HK-2 (cell line): ENCODE data around the gene ITPK1.

Source experiments
- DNase-seq: peaks from one replicate; pipeline ENCODE4 v3.0.0-alpha.2; 2018; ENCODE audit not compliant: unreplicated experiment

ITPK1 gene

GRCh38 chr14:92970271-92970670, 145.5 kb downstream of the ITPK1 start:
- DNase-seq = no peak

GRCh38 chr14:92969871-92970270, 145.9 kb downstream of the ITPK1 start:
- DNase-seq = no peak

DNA sequence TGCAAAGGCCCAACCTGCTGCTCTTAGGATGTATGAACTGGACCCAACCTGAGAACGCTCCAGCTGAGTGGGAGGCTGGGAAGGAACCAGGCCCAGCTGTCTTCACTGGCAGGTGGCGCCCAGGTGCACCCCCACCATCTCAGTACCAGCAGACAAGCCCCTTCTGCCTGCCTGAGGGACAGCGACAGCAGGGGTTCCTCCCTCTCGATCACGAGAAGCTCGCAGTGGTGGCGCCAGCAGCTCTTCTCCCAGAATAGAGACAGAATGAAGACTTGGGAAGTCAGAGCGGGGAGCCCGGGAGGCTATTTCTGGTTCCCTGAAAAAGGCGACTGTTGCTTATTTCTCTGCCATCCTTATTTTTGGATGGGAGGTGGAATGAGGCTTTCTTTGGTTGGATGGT, 146.3 kb downstream of the ITPK1 start:
- no peak for DNase-seq

GRCh38 chr14:92968291-92969020, 147.3 kb downstream of the ITPK1 start:
- no peak for DNase-seq

DNA sequence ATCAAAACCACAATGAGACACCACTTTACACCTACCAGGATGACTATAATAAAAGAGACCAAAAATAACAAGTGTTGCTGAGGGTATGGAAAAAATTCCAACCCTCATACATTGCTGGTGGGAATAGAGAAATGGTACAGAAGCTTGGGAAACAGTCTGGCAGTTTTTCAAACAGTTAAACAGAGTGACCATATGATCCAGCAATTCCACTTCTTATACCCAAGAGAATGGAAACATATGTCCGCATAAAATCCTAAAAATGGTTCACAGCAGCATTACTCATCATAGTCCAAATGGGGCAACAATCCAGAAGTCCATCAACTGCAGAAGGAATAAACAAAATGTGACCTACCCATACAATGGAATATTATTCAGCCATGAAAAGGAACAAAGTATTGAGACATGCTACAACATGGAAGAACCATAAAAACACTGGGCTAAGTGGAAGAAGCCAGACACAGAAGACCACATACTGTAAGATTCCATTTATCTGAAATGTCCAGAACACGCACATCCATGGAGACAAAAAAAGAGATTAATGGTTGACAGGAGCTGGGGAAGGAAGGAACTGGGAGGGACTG, 148.3 kb downstream of the ITPK1 start:
- DNase-seq = no peak

GRCh38 chr14:92965281-92965680, 150.4 kb downstream of the ITPK1 start:
- no peak for DNase-seq

DNA sequence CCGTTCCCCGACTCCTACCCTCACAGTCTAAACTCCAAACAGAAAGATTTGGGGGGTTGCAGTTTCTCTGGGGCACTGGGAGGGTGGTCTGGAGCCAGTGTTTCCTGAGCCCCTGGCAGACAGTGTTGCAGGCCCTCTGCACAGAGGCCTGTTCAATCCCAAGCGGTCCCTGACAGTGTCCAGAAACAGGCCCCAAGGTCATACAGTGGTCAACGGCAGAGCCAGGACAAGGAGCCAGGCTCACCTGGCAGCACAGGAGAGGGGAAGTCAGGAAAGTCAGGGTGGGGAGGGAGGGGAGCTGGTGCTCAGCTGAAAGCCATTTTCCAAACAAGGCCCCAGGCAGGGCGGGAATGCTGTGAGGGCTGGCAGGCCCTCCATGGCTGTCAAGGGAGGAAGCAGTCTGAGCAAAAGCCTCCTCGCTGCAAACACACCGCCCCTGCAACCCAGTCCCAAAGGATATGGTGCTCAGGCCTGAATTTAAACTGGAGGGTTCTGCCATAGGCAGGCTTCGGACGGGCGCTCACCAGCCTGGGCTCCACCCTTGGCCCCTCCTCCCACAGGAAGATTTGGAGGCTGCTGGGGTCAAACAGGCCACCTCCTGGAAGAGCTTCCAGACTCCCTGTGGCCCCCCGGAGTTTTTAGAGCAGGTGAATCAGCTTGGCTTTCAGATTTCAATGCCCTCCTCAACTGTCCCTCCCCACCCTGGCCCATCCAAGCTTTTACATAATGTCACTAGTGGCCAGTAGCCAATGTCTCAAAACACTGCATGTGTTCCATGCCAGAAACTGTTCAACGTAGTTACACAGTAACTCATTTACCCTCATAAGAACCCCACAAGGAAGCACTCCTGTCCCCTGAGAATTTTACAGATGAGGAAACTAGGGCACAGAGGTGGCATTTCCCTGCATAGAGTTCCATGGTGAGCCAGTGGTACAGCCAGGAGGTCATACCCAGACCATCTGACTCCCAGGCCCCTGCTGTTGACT, 151.3 kb downstream of the ITPK1 start:
- DNase-seq = no peak

DNA sequence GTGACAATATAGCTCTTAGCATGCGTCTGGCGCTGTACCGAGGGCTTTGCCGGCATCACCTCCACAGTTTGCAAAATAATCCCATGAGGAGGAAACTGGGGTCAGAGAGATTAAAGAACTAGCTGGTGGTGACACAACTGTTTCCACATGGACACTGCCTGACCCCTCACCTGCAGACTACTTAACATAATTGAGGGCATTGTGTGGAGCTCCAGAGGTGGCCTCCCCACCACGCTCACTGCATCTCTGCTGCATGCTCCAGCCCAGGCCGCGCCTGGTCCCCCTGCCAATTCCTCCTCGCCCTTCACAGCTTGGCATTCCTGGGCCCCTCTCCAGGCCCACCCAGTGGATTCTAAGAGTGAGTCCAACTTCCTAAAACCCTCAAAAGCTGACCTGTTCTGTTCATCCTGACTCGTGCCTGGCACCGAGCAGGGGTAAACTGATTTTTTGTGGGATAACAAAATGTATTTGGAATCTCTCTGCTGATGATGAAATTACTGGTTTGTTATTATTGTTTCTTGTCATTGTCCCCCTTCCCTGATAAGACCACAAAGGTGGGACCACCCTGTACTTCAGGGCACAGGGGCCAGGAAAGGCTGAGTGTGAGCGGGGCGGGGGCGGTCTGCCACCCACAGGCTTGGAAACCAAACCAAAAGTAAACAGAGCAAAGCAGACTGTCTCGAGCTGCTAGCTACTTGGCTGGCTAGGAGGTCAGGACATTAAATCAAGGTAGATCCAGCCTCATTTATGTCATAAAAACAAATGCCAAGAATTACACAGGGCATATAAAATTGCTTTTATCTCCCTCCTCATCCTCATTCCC, 152.2 kb downstream of the ITPK1 start:
- no peak for DNase-seq

DNA sequence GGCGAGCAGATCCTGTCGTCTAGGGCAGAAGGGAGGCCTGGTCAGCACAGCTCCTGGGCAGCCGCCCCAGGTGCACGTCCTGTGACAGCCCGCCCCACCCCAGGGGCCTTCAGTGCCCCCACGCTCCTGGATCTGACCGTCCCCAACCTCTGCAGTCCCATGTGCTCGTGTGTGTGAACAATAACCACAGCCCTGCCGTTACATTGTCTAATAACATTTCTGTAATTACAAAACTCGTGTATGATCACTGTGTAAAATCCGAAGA, 153.0 kb downstream of the ITPK1 start:
- no peak for DNase-seq

GRCh38 chr14:92962031-92962830, 153.5 kb downstream of the ITPK1 start:
- DNase-seq = no peak

- no peak for DNase-seq
Observed at GRCh38 chr14:92961567-92961855, 154.2 kb downstream of the ITPK1 start.

DNA sequence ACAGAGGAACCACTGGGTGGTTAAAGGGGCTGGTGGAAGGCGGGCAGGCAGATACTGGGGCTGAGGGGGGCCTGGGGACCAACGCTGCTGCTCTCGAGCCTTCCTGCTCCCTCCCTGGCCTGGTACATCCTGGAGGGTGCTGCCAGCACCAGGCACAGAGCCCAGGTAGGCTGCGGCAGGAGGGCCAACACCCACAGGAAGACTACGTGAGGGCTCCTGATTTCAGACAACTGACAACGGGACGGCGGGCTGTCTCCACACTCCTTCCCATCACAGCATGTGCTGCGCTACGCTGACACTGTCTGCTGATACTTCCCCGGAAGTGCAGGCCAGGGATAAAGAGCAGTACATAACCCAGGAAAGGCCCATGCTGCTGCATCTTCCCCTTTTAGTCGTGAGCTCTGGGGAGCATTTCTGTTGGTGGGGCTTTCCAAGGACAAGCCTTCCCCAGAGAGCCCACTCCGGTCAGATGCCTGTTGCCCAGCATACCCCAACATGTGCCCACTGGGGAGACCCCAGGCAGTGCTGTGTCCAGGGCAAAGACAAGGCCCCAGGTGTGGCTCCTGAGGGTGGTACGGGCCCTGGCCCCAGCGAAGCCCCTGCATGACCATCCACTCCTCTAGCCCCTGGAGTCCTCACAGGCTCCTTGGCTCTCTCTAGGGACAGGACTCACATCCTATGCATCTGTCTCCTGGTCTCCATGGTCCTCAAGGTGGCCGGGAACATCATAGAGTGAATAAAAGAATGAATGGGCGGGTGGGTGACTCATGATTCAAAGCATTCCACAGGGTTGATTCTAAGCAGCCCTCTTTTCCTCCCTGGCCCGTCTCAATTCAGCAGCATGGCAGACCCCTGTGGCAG, 154.8 kb downstream of the ITPK1 start:
- no peak for DNase-seq

DNA sequence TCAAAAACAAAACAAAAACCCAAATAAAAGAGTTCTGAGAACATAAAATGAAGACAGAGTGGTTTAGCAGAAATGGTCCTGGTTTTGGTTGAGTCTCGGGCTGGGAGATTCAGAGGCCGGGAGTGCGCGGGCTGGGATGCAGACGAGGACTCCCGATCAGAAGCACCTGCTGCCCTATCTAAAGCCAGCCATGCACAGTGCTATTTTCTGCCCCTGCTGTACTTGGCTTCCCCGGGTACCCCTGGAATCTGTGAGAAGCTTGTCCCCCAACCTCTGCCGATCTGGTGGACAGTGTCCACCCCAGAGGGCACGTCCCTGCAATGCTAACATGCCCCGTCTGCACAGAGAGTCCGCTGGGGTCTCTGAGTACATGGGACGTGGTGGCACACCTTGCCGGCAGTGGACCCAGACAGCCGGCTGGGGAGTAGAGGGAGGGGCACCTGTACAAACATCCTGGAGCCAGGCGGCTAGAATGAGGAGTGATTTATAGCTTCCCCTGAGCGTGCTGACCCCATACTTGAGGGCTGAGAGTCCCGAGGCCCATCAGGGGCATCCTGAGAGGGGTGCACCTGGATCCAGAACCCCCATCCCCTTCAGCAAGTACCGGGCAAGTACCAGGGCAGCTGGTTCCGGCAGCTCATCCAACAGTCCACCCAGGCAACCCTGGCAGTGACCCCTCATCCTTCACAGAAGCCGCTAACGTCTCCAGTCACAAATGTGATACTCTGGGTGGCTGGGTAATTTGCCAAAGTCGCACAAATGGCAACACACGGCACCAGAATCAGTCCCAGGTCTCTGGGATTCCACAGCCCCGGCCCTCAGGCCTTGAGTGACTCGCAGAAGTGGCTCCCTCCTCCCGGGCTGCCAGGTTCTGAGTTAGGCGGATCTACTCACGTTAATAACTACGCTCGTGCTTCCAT, 155.7 kb downstream of the ITPK1 start:
- no peak for DNase-seq

- no peak for DNase-seq
Observed at GRCh38 chr14:92959189-92959531, 156.6 kb downstream of the ITPK1 start.

GRCh38 chr14:92958373-92959188, 157.1 kb downstream of the ITPK1 start:
- DNase-seq = no peak

GRCh38 chr14:92956961-92957360, 158.8 kb downstream of the ITPK1 start:
- no peak for DNase-seq

DNA sequence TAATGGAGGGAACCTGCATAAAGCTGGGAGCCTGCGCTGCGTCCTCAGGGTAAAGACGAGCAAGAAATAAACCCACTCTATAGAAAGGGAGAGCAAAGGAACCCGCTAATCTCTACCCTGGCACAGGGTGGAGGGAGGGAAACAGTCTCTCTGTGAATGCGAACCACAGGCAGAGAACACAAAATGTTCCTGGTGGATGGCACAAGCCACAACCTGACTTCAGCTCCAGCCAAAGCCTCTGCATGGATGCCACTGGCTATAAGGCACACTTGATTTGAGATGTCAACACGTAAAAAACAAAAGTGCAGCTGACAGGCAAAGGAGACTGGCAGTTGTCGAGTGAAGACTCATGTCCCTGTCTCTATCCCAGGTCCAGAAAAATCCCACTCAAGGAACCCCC, 160.3 kb downstream of the ITPK1 start:
- DNase-seq = no peak

- DNase-seq = no peak
Observed at GRCh38 chr14:92954933-92955332, 160.8 kb downstream of the ITPK1 start.

DNA sequence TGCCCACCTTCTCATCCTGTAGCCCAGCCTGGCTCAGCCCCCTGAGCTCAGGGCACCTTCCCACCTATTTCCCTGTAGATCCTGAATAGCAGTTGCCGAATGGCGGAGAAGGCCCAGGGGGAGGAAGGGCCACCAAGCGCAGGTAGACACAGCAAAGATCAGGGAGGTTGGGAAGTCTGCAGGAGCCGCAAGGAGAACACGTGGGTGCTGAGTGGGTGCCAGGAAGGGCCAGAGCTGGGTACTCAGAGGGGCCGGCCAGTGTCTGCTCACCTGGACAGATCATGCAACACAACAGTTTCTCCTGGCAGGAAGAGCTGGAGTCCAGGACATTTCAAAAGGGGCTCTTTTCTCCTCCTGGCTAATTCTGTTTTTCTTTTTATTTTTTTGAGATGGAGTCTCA, 162.2 kb downstream of the ITPK1 start:
- DNase-seq = no peak
